ENCODE results near the gene WDR75. TPM values are rescaled to one million over a fixed set of nuclear protein-coding genes. Genes with fewer than 3 reads are reported as not detected.
A peak's percentile ranks its signal among the peaks of the same experiment; 100 is the strongest.

The WDR75 gene
- total and polyA plus RNA-seq, 12 donors, result 23.7 to 73.9 (median 39.7) TPM

- DNase-seq, result peak in 2 of 7 donors; percentile 14 to 22
- no peak overlapping the region for H3K27ac ChIP-seq
- intact Hi-C loops (cut with DNase I), result no loop called here
- no peak for TF ChIP-seq POLR2A (IDR thresholded peaks at IDR 0.05)
- TF ChIP-seq, protein P1, sequence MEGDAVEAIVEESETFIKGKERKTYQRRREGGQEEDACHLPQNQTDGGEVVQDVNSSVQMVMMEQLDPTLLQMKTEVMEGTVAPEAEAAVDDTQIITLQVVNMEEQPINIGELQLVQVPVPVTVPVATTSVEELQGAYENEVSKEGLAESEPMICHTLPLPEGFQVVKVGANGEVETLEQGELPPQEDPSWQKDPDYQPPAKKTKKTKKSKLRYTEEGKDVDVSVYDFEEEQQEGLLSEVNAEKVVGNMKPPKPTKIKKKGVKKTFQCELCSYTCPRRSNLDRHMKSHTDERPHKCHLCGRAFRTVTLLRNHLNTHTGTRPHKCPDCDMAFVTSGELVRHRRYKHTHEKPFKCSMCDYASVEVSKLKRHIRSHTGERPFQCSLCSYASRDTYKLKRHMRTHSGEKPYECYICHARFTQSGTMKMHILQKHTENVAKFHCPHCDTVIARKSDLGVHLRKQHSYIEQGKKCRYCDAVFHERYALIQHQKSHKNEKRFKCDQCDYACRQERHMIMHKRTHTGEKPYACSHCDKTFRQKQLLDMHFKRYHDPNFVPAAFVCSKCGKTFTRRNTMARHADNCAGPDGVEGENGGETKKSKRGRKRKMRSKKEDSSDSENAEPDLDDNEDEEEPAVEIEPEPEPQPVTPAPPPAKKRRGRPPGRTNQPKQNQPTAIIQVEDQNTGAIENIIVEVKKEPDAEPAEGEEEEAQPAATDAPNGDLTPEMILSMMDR (IDR thresholded peaks at IDR 0.05), result no peak
- no peaks in the 10 kb centered on the region for H3K36me3 ChIP-seq (replicated peaks in 1 of 2)
- H3K27me3 ChIP-seq, result no peaks in the 10 kb centered on the region
- no peaks in the 10 kb centered on the region for H3K9me3 ChIP-seq (replicated peaks in 1 of 3)
- 66 to 74% (median 71%) methylated on average over 3 of the region's 3 CpGs for WGBS, 4 donors
- H3K4me3 ChIP-seq, result no peak overlapping the region
- peaks cover 12 to 20% of the 10 kb centered on the region in 2 donors for H3K4me1 ChIP-seq (replicated peaks in 1 of 2)
Measured at GRCh38 chr2:189506514-189506976, 65.3 kb downstream of the WDR75 start.

- intact Hi-C loops (cut with DNase I), result no loop called here
Measured at GRCh38 chr2:189511210-189511959, 70.1 kb downstream of the WDR75 start.

GRCh38 chr2:189511960-189512319 is 70.7 kb downstream of the WDR75 start:
- Histone ChIP-seq H3K27me3 (no peaks in the 10 kb centered on the region), H3K27ac (no peak overlapping the region), H3K36me3 (replicated peaks in 1 of 2) (no peaks in the 10 kb centered on the region), H3K4me3 (no peak overlapping the region), H3K9me3 (replicated peaks in 1 of 3) (no peaks in the 10 kb centered on the region), H3K4me1 (replicated peaks in 1 of 2) (peaks cover 2 to 52% of the 10 kb centered on the region in 2 donors)
- no peak for DNase-seq
- intact Hi-C loops (cut with DNase I), result no loop called here
- TF ChIP-seq POLR2A (IDR thresholded peaks at IDR 0.05), result no peak
- TF ChIP-seq, protein P1 (IDR thresholded peaks at IDR 0.05), result no peak

More at GRCh38 chr2:189511210-189511959, 70.1 kb downstream of the WDR75 start:
- Histone ChIP-seq H3K27me3 (no peaks in the 10 kb centered on the region), H3K4me3 (no peak overlapping the region), H3K9me3 (replicated peaks in 1 of 3) (no peaks in the 10 kb centered on the region), H3K27ac (no peak overlapping the region), H3K4me1 (replicated peaks in 1 of 2) (peaks cover 8 to 52% of the 10 kb centered on the region in 2 donors), H3K36me3 (replicated peaks in 1 of 2) (no peaks in the 10 kb centered on the region)
- TF ChIP-seq, protein P1 (IDR thresholded peaks at IDR 0.05), result no peak
- TF ChIP-seq POLR2A (IDR thresholded peaks at IDR 0.05), result no peak
- 82 to 96% (median 90%) methylated on average over 2 of the region's 2 CpGs for WGBS, 4 donors
- no peak for DNase-seq

DNA sequence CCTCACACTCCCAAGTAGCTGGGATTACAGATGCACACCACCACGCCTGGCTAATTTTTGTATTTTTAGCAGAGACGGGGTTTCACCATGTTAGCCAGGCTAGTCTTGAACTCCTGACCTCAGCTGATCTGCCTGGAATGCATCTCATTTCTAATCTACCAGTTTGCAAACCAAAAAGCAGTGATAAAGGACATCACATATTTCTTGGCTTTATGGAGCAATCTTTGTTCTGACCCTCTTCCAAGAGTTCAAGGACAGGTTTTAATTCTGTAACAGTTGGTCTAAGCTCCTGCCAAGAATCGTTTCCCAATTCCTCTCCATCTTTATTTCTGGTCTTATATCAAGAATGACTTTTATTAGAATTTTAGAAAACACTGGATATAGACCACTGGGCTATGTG is 71.6 kb downstream of the WDR75 start:
- DNase-seq, result peak in 6 of 7 donors; percentile 24 to 65 (median 56)
- Histone ChIP-seq H3K9me3 (replicated peaks in 1 of 3) (no peaks in the 10 kb centered on the region), H3K4me1 (replicated peaks in 1 of 2) (peaks cover 0 to 56% of the 10 kb centered on the region in 2 donors), H3K27ac (peak overlapping the region in 2 of 5 donors; percentile 1 to 6), H3K4me3 (no peak overlapping the region), H3K27me3 (no peaks in the 10 kb centered on the region), H3K36me3 (replicated peaks in 1 of 2) (no peaks in the 10 kb centered on the region)
- intact Hi-C loops (cut with DNase I), result no loop called here
- TF ChIP-seq, protein P1 (IDR thresholded peaks at IDR 0.05), result no peak
- no peak for TF ChIP-seq POLR2A (IDR thresholded peaks at IDR 0.05)
- 27 to 29% (median 28%) methylated on average over 3 of the region's 3 CpGs for WGBS, 4 donors

Data from adrenal gland (tissue), 12 donors.